GM12878 (cell line): ENCODE results near the gene ACCS. TPM values are rescaled to one million over a fixed set of nuclear protein-coding genes. Genes with fewer than 3 reads are reported as not detected.
A peak's percentile ranks its signal among the peaks of the same experiment; 100 is the strongest.

Source experiments
- ATAC-seq: fragments of 200-7000 bp; cut with Tn5 transposase; 3 replicates; pipeline ENCODE4 v1.9.1; 2020; ENCODE audit warnings: mild to moderate bottlenecking, moderate library complexity
- BruUV-seq: library from RNA; stranded (reverse); fragments of 400-500 nt; replicated peaks from 2 replicates; lab custom pipeline; 2021; lab: Mats Ljungman, UMichigan
- CTCF ChIA-PET: fragments of 300-600 bp; sonication (Branson Sonifier 250); formaldehyde crosslinking; extraction: SDS; loops from one replicate; lab custom pipeline; 2021; ENCODE audit warnings: inconsistent platforms; lab: Yijun Ruan, JAX
- POLR2A ChIA-PET: fragments of 350-600 bp; formaldehyde crosslinking; extraction: SDS; loops from one replicate; lab custom pipeline; 2021; ENCODE audit warnings: inconsistent platforms; lab: Charles Lee
- RAD21 ChIA-PET: fragments of 300-600 bp; sonication (Branson Sonifier 250); formaldehyde crosslinking; loops from one replicate; lab custom pipeline; 2023; ENCODE audit warnings: antibody characterized with exemption; ENCODE audit not compliant: unreplicated experiment; lab: Charles Lee
- SMC1A ChIA-PET: fragments of 300-600 bp; sonication (Branson Sonifier 250); formaldehyde crosslinking; loops from one replicate; lab custom pipeline; 2023; ENCODE audit not compliant: unreplicated experiment, uncharacterized antibody; lab: Charles Lee
- DNase-seq: peaks from one replicate; pipeline ENCODE4 v3.0.0-alpha.2; 2011; ENCODE audit warnings: low read depth, low spot score
- FAIRE-seq: peaks from 3 replicates; lab custom pipeline; 2011; peaks lifted over from hg19 to GRCh38; lab: Jason Lieb, UNC
- H2AFZ ChIP-seq: 2 replicates; pipeline ENCODE4 v1.6.0; 2011; ENCODE audit warnings: low read depth, low read length, control low read depth; ENCODE audit not compliant: control insufficient read depth
- H3K27ac ChIP-seq: 2 replicates; pipeline ENCODE4 v1.5.1; 2011; ENCODE audit warnings: control low read depth; ENCODE audit not compliant: control insufficient read depth, insufficient read depth
- H3K27me3 ChIP-seq, 2 experiments: replicated peaks in 1 of 2; 2 replicates each; pipeline versions ENCODE4 v1.6.0 to v1.6.1; 2011; ENCODE audit warnings: low read length in 1 of 2; ENCODE audit not compliant: control insufficient read depth in 2 of 2, insufficient read depth in 2 of 2
- H3K36me3 ChIP-seq, 2 experiments: 2 replicates each; pipeline ENCODE4 v1.5.1; 2011; ENCODE audit warnings: low read length in 1 of 2; ENCODE audit not compliant: control insufficient read depth in 2 of 2, insufficient read depth in 2 of 2
- H3K4me1 ChIP-seq: 2 replicates; pipeline ENCODE4 v1.6.1; 2011; ENCODE audit warnings: mild to moderate bottlenecking, low read length, moderate library complexity, mixed read lengths; ENCODE audit not compliant: control insufficient read depth, insufficient read depth
- H3K4me2 ChIP-seq: 2 replicates; pipeline ENCODE4 v1.6.0; 2011; ENCODE audit warnings: control low read depth; ENCODE audit not compliant: control insufficient read depth, insufficient read depth
- H3K4me3 ChIP-seq: fragments of 200-600 bp; sonication (generic); 2 replicates; pipeline ENCODE4 v1.5.1; 2016
- H3K79me2 ChIP-seq: 2 replicates; pipeline ENCODE4 v1.6.0; 2011; ENCODE audit warnings: low read length; ENCODE audit not compliant: control insufficient read depth, insufficient read depth
- H3K9ac ChIP-seq: 2 replicates; pipeline ENCODE4 v1.8.0; 2011; ENCODE audit warnings: low read length, control low read depth, mixed read lengths; ENCODE audit not compliant: control insufficient read depth, insufficient read depth
- H3K9me3 ChIP-seq: replicated peaks from 3 replicates; pipeline ENCODE4 v1.5.1; 2011; ENCODE audit warnings: mild to moderate bottlenecking, low read length; ENCODE audit not compliant: control insufficient read depth, insufficient read depth
- H4K20me1 ChIP-seq: 2 replicates; pipeline ENCODE4 v1.6.0; 2011; ENCODE audit not compliant: control insufficient read depth, insufficient read depth
- ATF3 ChIP-seq: IDR thresholded peaks from 2 replicates; pipeline ENCODE4 v1.6.1; 2011; ENCODE audit warnings: low read depth, mild to moderate bottlenecking, low read length, moderate library complexity, borderline replicate concordance; ENCODE audit errors: extremely low read depth
- FOS ChIP-seq: IDR thresholded peaks from 3 replicates; pipeline ENCODE4 v1.6.1; 2011; ENCODE audit warnings: borderline replicate concordance; ENCODE audit not compliant: insufficient read length; ENCODE audit errors: extremely low read depth
- HDAC6 ChIP-seq: fragments of 200-600 bp; sonication (generic); IDR thresholded peaks from one replicate; pipeline ENCODE4 v1.8.0; 2017; ENCODE audit warnings: antibody characterized with exemption; ENCODE audit not compliant: unreplicated experiment
- IRF4 ChIP-seq: IDR thresholded peaks from 2 replicates; pipeline ENCODE4 v1.6.1; 2011; ENCODE audit warnings: low read depth, low read length
- NR2F1 ChIP-seq: fragments of 450-650 bp; conservative IDR thresholded peaks from 2 replicates; pipeline ENCODE4 v1.6.1; 2017; ENCODE audit warnings: mild to moderate bottlenecking
- SUZ12 ChIP-seq: fragments of 200-600 bp; sonication (generic); IDR thresholded peaks from one replicate; pipeline ENCODE4 v1.6.1; 2018; ENCODE audit warnings: antibody characterized with exemption, mild to moderate bottlenecking; ENCODE audit not compliant: unreplicated experiment
- USF2 ChIP-seq: IDR thresholded peaks from 2 replicates; pipeline ENCODE4 v1.6.1; 2011; ENCODE audit warnings: low read depth, low read length, improper control_type of control experiment, borderline replicate concordance
- ZBED1 ChIP-seq: IDR thresholded peaks from 2 replicates; pipeline ENCODE4 v1.6.1; 2016; ENCODE audit warnings: borderline replicate concordance
- WGBS: methylation state at CpG from one replicate; pipeline ENCODE4 v1.1.6; 2016; ENCODE audit warnings: low lambda C conversion rate; ENCODE audit not compliant: insufficient replicate concordance, insufficient coverage; ENCODE audit errors: missing lambda C conversion rate; 5-methylcytosine and 5-hydroxymethylcytosine counted together
- in situ Hi-C: fragments of 300-500 bp; cut with MboI; formaldehyde crosslinking; loops from 9 replicates; pipeline ENCODE4 v1.14.3; 2018; ENCODE audit warnings: mixed read lengths
- intact Hi-C: fragments of 100-400 bp; cut with micrococcal nuclease; formaldehyde crosslinking; loops from one replicate; pipeline ENCODE4 v1.14.2; 2022; ENCODE audit not compliant: unreplicated experiment
- polyA plus RNA-seq, 11 experiments: library from polyadenylated mRNA; depleted of rRNA in 4 of 11; unstranded in 6 of 11; stranded (reverse) in 5 of 11; fragments of >200 nt; fragmentation: Nextera tagmentation in 4 of 11; fragmentation: Illumina TruSeq in 1 of 11; extraction: Ambion mirVana in 4 of 11; extraction: Trizol in 1 of 11; gene quantifications; 1 replicate in 1 of 11; 2 replicates in 10 of 11; pipeline versions ENCODE4 v1.2.1 to v1.2.3, GENCODE V29; 2011 to 2016; ENCODE audit warnings: inconsistent platforms in 2 of 11, missing spikeins in 2 of 11, low read depth in 1 of 11
- total RNA-seq, 4 experiments: library from RNA; depleted of rRNA in 3 of 4; stranded (reverse); fragments of >200 nt in 3 of 4; fragmentation: Illumina TruSeq in 1 of 4; extraction: Trizol in 1 of 4; gene quantifications; 2 replicates each; pipeline versions ENCODE4 v1.2.1 to v1.2.3, GENCODE V29; 2013 to 2021
- TF ChIP-seq, protein P1 (sequence below): fragments of 450-650 bp; IDR thresholded peaks from 2 replicates; pipeline ENCODE4 v1.6.1; 2016; ENCODE audit warnings: mild to moderate bottlenecking
- TF ChIP-seq, protein P2 (sequence below): fragments of 450-650 bp; IDR thresholded peaks from 2 replicates; pipeline ENCODE4 v1.6.1; 2017; ENCODE audit warnings: mild to moderate bottlenecking, low read depth, inconsistent platforms; ENCODE audit not compliant: poor library complexity, severe bottlenecking

Gene ACCS
- total and polyA plus RNA-seq, 10 of the 15 experiments (the other 5 are each of a cell fraction or from before 2014, with no cell fraction given) = 4.8 to 35.9 (median 17.0) TPM

DNA sequence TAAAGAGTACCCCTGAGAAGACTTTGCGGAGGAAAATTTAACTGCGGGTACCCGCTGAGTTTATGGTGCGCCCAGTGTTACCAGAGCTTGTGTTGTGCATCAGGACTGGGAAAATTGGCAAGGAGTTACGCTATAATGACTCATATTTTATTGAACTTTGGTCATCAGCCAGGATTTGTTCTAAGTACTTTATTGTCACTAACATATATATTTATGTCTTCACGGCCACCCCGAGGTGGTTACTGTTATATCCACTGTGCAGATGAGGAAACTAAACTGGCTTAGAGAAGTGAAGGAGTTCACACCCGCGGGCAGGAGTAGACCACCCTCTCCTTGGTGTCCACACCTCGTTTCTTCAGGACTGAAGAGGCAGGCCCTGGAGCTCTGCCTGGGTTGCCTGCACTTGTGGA is 667 bp downstream of the ACCS start:
- peak overlapping the region; percentile 80 for H3K4me3 ChIP-seq
- ATAC-seq (peak; percentile 4), DNase-seq (no peak), FAIRE-seq (no peak)
- H3K9me3 ChIP-seq = no peaks in the 10 kb centered on the region
- H3K4me2 ChIP-seq = peak overlapping the region; percentile 78
- TSS peak; percentile 74 for BruUV-seq
- ChIA-PET RAD21 (interaction anchor here (1.3 to 1.4 kb wide), 2 partner anchors 27 to 177 kb away, joined by 3 read pairs; no protein-coding TSS in a partner anchor), SMC1A (interaction anchor here (0.6 kb wide), 1 partner anchor 79 kb away, joined by 3 read pairs; no protein-coding TSS in a partner anchor), POLR2A (interaction anchor here (0.6 to 1.4 kb wide), 2 partner anchors 28 to 111 kb away, joined by 3 read pairs; partner anchors contain the start of gene EXT2), CTCF (interaction anchor here (0.6 to 10.8 kb wide), 6 partner anchors 10 to 1805 kb away, joined by 3 to 77 read pairs (median 3); partner anchors contain the start of gene EXT2)
- peaks cover 11% of the 10 kb centered on the region for H3K4me1 ChIP-seq
- H3K79me2 ChIP-seq = peaks cover 2% of the 10 kb centered on the region
- no peaks in the 10 kb centered on the region for H4K20me1 ChIP-seq
- H3K27ac ChIP-seq = peak overlapping the region; percentile 82
- 31% methylated on average over 10 of the region's 10 CpGs for WGBS
- intact Hi-C loops (loop anchor here (10.0 kb wide), 1 partner anchor 122 kb away; the partner anchor contains the start of gene C11orf96), in situ Hi-C loops (no loop called here)
- H2AFZ ChIP-seq = peak overlapping the region; percentile 99
- peak overlapping the region; percentile 81 for H3K9ac ChIP-seq
- TF ChIP-seq IRF4 (no peak), ZBED1 (no peak), FOS (no peak), HDAC6 (no peak), NR2F1 (no peak), USF2 (no peak), ATF3 (no peak), SUZ12 (no peak)
- TF ChIP-seq, protein P1, sequence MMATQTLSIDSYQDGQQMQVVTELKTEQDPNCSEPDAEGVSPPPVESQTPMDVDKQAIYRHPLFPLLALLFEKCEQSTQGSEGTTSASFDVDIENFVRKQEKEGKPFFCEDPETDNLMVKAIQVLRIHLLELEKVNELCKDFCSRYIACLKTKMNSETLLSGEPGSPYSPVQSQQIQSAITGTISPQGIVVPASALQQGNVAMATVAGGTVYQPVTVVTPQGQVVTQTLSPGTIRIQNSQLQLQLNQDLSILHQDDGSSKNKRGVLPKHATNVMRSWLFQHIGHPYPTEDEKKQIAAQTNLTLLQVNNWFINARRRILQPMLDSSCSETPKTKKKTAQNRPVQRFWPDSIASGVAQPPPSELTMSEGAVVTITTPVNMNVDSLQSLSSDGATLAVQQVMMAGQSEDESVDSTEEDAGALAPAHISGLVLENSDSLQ = no peak
- TF ChIP-seq, protein P2, sequence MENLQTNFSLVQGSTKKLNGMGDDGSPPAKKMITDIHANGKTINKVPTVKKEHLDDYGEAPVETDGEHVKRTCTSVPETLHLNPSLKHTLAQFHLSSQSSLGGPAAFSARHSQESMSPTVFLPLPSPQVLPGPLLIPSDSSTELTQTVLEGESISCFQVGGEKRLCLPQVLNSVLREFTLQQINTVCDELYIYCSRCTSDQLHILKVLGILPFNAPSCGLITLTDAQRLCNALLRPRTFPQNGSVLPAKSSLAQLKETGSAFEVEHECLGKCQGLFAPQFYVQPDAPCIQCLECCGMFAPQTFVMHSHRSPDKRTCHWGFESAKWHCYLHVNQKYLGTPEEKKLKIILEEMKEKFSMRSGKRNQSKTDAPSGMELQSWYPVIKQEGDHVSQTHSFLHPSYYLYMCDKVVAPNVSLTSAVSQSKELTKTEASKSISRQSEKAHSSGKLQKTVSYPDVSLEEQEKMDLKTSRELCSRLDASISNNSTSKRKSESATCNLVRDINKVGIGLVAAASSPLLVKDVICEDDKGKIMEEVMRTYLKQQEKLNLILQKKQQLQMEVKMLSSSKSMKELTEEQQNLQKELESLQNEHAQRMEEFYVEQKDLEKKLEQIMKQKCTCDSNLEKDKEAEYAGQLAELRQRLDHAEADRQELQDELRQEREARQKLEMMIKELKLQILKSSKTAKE = no peak
- TF ChIP-seq, all 136 proteins: peak for 0
- Histone ChIP-seq H3K27me3 (no peaks in the 10 kb centered on the region), H3K36me3 (no peaks in the 10 kb centered on the region; a peak in 1 of 4 replicates)
